ENCODE measurements around the gene SIRPB1.

DNA sequence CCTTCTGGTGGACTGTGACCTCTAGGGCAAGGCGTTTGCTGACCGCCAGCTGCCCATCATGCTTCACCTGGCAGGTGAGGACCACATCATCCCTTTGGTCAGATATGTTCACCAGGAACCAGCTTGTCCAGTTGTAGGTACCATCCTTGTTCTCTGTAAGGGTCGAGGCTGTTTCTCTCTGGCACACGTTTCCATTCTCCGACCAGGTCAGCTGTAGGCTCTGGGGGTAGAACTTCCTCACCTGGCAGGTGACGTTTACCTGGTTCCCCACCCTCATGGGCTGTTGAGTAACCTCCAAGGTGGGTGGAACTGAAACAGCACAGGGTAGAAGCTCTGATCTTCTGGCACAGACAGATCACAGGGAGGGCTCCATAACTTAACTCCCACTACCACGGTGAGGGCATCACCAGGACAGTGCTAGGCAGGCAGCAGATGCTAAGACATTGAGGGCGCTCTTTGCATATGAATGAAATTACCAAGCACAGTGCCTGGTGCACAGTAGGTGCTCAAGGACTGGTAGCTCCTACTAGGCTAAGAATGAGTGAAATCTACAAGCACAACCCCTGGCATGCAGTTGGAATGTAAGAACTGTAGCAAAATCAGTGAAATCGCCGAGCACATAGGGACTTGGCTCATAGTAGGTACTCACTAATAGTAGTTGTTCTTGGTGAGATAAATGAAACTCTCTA, 15.6 kb upstream of the SIRPB1 start:
- TF ChIP-seq, protein P1, sequence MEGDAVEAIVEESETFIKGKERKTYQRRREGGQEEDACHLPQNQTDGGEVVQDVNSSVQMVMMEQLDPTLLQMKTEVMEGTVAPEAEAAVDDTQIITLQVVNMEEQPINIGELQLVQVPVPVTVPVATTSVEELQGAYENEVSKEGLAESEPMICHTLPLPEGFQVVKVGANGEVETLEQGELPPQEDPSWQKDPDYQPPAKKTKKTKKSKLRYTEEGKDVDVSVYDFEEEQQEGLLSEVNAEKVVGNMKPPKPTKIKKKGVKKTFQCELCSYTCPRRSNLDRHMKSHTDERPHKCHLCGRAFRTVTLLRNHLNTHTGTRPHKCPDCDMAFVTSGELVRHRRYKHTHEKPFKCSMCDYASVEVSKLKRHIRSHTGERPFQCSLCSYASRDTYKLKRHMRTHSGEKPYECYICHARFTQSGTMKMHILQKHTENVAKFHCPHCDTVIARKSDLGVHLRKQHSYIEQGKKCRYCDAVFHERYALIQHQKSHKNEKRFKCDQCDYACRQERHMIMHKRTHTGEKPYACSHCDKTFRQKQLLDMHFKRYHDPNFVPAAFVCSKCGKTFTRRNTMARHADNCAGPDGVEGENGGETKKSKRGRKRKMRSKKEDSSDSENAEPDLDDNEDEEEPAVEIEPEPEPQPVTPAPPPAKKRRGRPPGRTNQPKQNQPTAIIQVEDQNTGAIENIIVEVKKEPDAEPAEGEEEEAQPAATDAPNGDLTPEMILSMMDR (IDR thresholded peaks at IDR 0.05): no peak
- TF ChIP-seq POLR2A (IDR thresholded peaks at IDR 0.05): no peak
